ENCODE data around the gene JCAD. TPM values are rescaled to one million over a fixed set of nuclear protein-coding genes. Genes with fewer than 3 reads are reported as not detected.

Gene JCAD
- total and polyA plus RNA-seq, 9 of the 15 experiments (the other 6 are each of a cell fraction or from before 2014, with no cell fraction given): not detected

DNA sequence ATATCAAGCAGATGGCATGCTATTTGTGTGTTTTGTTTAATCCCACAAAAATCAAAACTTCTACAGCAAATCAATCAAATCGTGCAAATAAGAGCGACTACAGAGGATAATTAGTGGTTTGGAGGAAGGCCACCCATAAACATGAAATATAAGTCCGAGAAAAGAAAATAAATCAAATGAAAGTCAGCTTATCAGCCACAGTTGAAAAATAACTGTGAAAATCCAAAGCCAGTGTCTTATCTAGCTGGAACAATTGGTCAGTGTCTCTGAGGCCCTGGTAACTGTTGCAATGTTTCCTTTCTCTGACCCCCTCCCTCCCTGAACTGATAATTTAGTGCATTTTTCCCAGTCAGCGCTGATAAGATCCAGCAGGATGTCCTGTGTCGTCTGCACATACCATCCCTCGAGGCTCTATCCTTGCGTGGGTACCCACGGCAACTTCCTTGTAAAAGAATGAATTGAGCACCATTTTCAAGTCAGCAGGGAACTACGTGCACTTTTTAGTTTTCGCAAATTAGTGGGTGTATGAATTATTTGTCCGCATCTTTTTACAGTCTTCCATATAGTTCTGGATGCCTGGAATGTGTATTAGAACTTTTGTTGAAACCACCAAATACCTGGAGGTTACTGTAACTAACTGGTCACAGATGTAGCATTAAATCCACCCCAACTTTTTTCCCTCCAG lies 10.8 kb upstream of the JCAD start (continued):
- TF ChIP-seq ARID3A (IDR thresholded peaks at IDR 0.05; ENCODE audit: borderline replicate concordance, low read depth, low read length): 0 out of 2 replicates have a peak, but pooled peaks have one; percentile 14
- no peak for TF ChIP-seq BCLAF1 (IDR thresholded peaks at IDR 0.05; ENCODE audit: borderline replicate concordance in 1 of 2, control insufficient read depth in 1 of 2, low read depth in 2 of 2, low read length in 1 of 2)
- no peak for TF ChIP-seq PURB (CRISPR knock-in tag; IDR thresholded peaks at IDR 0.05; ENCODE audit: low read depth)
- no peak for TF ChIP-seq ZNF121 (CRISPR knock-in tag; conservative IDR thresholded peaks at IDR 0.05)
- TF ChIP-seq GTF2A2 (tag; IDR thresholded peaks at IDR 0.05): no peak
- 0 out of 2 replicates have a peak, but pooled peaks have one; percentile 41 for TF ChIP-seq GTF2E2 (tag; IDR thresholded peaks at IDR 0.05)
- no peak for TF ChIP-seq KLF6 (CRISPR knock-in tag; IDR thresholded peaks at IDR 0.05; ENCODE audit: borderline replicate concordance)
- TF ChIP-seq ZNF518B (CRISPR knock-in tag; IDR thresholded peaks at IDR 0.05): no peak
- TF ChIP-seq, protein P1, sequence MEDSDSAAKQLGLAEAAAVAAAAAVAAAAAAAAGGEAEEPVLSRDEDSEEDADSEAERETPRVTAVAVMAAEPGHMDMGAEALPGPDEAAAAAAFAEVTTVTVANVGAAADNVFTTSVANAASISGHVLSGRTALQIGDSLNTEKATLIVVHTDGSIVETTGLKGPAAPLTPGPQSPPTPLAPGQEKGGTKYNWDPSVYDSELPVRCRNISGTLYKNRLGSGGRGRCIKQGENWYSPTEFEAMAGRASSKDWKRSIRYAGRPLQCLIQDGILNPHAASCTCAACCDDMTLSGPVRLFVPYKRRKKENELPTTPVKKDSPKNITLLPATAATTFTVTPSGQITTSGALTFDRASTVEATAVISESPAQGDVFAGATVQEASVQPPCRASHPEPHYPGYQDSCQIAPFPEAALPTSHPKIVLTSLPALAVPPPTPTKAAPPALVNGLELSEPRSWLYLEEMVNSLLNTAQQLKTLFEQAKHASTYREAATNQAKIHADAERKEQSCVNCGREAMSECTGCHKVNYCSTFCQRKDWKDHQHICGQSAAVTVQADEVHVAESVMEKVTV (CRISPR knock-in tag; IDR thresholded peaks at IDR 0.05): no peak
- TF ChIP-seq MAFF (IDR thresholded peaks at IDR 0.05; ENCODE audit: low read length): no peak
- no peak for TF ChIP-seq HSF4 (CRISPR knock-in tag; IDR thresholded peaks at IDR 0.05; ENCODE audit: borderline replicate concordance)
- TF ChIP-seq ILK (tag; IDR thresholded peaks at IDR 0.05; ENCODE audit: borderline replicate concordance, low read depth): no peak

Data from K562 (cell line).